Nephron (organoid): Measurements from ENCODE around the gene ARTN.

Experiments
- H3K27ac Mint-ChIP-seq, 3 experiments: 2 replicates each; pipeline ENCODE4 v1.8.0; 2020; ENCODE audit warnings: mixed read lengths in 3 of 3, mild to moderate bottlenecking in 2 of 3, moderate library complexity in 1 of 3
- H3K27me3 Mint-ChIP-seq: 2 replicates; pipeline ENCODE4 v1.8.0; 2021; ENCODE audit warnings: low read depth, mild to moderate bottlenecking, moderate library complexity, mixed read lengths
- H3K36me3 Mint-ChIP-seq: 2 replicates; pipeline ENCODE4 v1.8.0; 2020; ENCODE audit warnings: low read depth, mixed read lengths
- H3K4me1 Mint-ChIP-seq: 2 replicates; pipeline ENCODE4 v1.8.0; 2020; ENCODE audit warnings: mixed read lengths
- H3K4me3 Mint-ChIP-seq, 3 experiments: 2 replicates each; pipeline ENCODE4 v1.8.0; 2020; ENCODE audit warnings: mild to moderate bottlenecking in 3 of 3, mixed read lengths in 3 of 3, moderate library complexity in 2 of 3
- H3K9me3 Mint-ChIP-seq: 2 replicates; pipeline ENCODE4 v1.8.0; 2020; ENCODE audit warnings: mixed read lengths
- TF ChIP-seq, protein P1 (sequence below), 3 experiments: fragments of 200-600 bp; sonication (generic); IDR thresholded peaks; one replicate each; pipeline ENCODE4 v1.5.0; 2021; ENCODE audit warnings: antibody characterized with exemption in 3 of 3; ENCODE audit not compliant: unreplicated experiment in 3 of 3

The ARTN gene

GRCh38 chr1:43908226-43908625 lies 25.4 kb upstream of the ARTN start:
- TF ChIP-seq, protein P1, sequence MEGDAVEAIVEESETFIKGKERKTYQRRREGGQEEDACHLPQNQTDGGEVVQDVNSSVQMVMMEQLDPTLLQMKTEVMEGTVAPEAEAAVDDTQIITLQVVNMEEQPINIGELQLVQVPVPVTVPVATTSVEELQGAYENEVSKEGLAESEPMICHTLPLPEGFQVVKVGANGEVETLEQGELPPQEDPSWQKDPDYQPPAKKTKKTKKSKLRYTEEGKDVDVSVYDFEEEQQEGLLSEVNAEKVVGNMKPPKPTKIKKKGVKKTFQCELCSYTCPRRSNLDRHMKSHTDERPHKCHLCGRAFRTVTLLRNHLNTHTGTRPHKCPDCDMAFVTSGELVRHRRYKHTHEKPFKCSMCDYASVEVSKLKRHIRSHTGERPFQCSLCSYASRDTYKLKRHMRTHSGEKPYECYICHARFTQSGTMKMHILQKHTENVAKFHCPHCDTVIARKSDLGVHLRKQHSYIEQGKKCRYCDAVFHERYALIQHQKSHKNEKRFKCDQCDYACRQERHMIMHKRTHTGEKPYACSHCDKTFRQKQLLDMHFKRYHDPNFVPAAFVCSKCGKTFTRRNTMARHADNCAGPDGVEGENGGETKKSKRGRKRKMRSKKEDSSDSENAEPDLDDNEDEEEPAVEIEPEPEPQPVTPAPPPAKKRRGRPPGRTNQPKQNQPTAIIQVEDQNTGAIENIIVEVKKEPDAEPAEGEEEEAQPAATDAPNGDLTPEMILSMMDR (IDR thresholded peaks at IDR 0.05; ENCODE audit: unreplicated experiment in 3 of 3): no peak
- H3K27ac Mint-ChIP-seq: no peak overlapping the region
- H3K9me3 Mint-ChIP-seq: no peaks in the 10 kb centered on the region
- peaks cover 4% of the 10 kb centered on the region for H3K36me3 Mint-ChIP-seq
- H3K4me1 Mint-ChIP-seq: peaks cover 15% of the 10 kb centered on the region
- no peak overlapping the region for H3K4me3 Mint-ChIP-seq
- peaks cover 5% of the 10 kb centered on the region for H3K27me3 Mint-ChIP-seq

DNA sequence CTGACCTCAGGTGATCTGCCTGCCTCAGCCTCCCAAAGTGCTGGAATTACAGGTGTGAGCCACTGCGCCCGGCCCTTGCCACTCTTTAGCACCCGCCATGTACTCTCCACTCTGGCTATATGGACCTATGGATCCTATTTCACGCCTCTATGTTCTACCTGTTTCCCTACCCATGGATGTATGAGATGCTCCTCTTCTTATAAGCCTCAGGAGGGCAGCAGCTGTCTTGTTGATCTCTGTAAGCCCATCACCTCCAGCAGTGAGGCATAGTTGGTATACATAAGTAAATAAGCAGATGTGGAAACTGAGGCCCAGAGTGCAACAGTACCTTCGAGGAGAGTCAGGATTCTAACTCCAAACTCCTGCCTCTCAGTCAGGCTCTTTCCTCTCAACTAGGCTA lies 24.7 kb upstream of the ARTN start:
- Mint-ChIP-seq H3K4me1 (peaks cover 21% of the 10 kb centered on the region), H3K27ac (no peak overlapping the region), H3K27me3 (peaks cover 5% of the 10 kb centered on the region), H3K9me3 (no peaks in the 10 kb centered on the region), H3K36me3 (peaks cover 4% of the 10 kb centered on the region), H3K4me3 (no peak overlapping the region)
- TF ChIP-seq, protein P1 (IDR thresholded peaks at IDR 0.05; ENCODE audit: unreplicated experiment in 3 of 3): no peak

- TF ChIP-seq, protein P1 (IDR thresholded peaks at IDR 0.05; ENCODE audit: unreplicated experiment in 3 of 3): no peak
- Mint-ChIP-seq H3K36me3 (peaks cover 4% of the 10 kb centered on the region), H3K4me3 (no peak overlapping the region)
These were observed 23.3 kb upstream of the ARTN start for GRCh38 chr1:43910343-43910742.

DNA sequence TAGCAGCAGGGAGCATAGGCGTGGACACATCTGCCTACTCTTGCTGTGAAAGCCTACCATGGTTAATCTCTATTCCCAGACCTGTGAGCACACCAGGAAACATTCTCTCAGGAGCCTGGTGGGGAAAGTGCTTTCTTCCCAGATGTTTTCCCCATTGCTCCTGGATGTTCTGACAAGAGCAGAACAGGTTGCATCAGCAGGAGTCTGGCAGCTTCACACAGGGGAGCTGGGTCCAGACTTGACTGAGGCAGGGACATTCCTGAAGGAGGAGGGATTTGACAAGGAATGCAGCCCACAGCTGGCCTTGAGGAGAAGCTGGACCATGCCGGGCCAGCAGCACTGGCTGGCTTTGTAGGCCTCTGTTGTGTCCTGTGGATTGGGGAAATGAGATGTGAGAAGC lies 21.0 kb upstream of the ARTN start:
- TF ChIP-seq, protein P1 (IDR thresholded peaks at IDR 0.05; ENCODE audit: unreplicated experiment in 3 of 3): no peak
- Mint-ChIP-seq H3K9me3 (no peaks in the 10 kb centered on the region), H3K4me1 (peaks cover 23% of the 10 kb centered on the region), H3K27me3 (no peaks in the 10 kb centered on the region), H3K4me3 (no peak overlapping the region), H3K27ac (peak overlapping the region; percentile 33 to 70 (median 47)), H3K36me3 (peaks cover 4% of the 10 kb centered on the region)

More at GRCh38 chr1:43910343-43910742, 23.3 kb upstream of the ARTN start:
- Mint-ChIP-seq H3K4me1 (peaks cover 23% of the 10 kb centered on the region), H3K9me3 (no peaks in the 10 kb centered on the region), H3K27me3 (no peaks in the 10 kb centered on the region), H3K27ac (no peak overlapping the region)

DNA sequence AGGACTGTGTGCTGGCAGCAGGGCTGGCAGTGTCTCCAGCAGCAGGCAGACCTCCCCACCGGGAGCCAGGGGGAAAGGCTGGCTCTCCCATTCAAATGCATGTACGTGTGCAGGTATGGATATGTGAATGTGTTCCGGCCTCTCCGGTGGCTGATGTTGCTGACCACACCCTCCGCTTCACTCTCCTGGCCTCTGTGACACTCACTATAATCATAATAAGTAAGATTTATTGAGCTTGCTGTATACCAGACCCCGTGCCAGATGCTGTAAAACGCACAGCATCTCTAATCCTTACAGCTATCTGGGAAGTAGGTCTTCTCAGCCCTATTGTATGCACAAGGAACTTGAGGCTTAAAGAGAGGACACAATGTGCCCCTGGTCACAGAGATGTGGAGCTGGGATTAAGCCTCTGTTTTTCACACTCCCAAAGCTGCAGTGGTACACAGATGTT lies 20.5 kb upstream of the ARTN start:
- H3K4me3 Mint-ChIP-seq: no peak overlapping the region
- peaks cover 23% of the 10 kb centered on the region for H3K4me1 Mint-ChIP-seq
- no peaks in the 10 kb centered on the region for H3K9me3 Mint-ChIP-seq
- peaks cover 2% of the 10 kb centered on the region for H3K36me3 Mint-ChIP-seq
- no peaks in the 10 kb centered on the region for H3K27me3 Mint-ChIP-seq
- peak overlapping the region; percentile 33 to 70 (median 47) for H3K27ac Mint-ChIP-seq
- TF ChIP-seq, protein P1 (IDR thresholded peaks at IDR 0.05; ENCODE audit: unreplicated experiment in 3 of 3): no peak

DNA sequence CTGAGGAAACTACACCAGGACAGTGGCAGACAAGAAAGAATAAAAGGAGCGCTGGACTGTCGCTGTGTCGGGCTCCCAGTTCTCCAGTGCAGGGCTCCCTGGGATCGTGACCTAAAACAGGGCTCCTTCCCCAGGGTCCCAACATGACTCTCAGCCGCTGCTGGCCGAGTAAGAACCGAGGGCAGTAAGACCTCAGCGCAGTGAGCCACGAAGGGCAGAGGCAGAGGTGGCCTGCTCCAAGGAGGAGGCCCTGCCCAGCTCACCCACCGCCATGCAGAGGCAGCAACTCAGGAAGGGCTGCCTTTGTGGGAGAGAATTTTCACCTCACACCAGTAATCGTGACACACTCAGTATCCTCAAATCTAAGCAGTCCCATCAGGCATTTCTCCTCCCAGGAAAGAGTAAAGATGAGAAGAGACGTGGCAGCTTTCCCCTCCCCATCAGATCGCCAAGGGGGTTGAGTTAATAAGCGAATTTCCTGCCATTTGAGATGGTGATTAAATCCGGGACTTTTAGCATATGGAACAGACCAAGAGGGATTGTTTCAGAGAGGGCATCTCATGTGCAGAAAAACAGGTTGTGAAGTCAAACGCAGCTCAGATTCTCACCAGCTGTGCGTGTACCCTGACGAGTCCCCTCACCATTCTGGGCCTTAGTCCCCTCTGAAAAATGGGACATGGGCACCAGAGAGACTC lies 19.8 kb upstream of the ARTN start:
- H3K36me3 Mint-ChIP-seq: no peaks in the 10 kb centered on the region
- no peaks in the 10 kb centered on the region for H3K27me3 Mint-ChIP-seq
- H3K4me1 Mint-ChIP-seq: peaks cover 23% of the 10 kb centered on the region
- no peak overlapping the region for H3K4me3 Mint-ChIP-seq
- peak overlapping the region; percentile 47 to 70 (median 60) for H3K27ac Mint-ChIP-seq
- TF ChIP-seq, protein P1 (IDR thresholded peaks at IDR 0.05; ENCODE audit: unreplicated experiment in 3 of 3): no peak
- H3K9me3 Mint-ChIP-seq: no peaks in the 10 kb centered on the region
